SK-N-MC (cell line): ENCODE measurements around the gene SLFN5.

Source experiments
- EZH2 ChIP-seq: fragments of 200-600 bp; sonication (generic); IDR thresholded peaks from one replicate; pipeline ENCODE4 v1.6.1; 2017; ENCODE audit warnings: antibody characterized with exemption
- POLR2AphosphoS5 ChIP-seq: IDR thresholded peaks from 2 replicates; pipeline ENCODE4 v1.6.1; 2012; ENCODE audit warnings: mild to moderate bottlenecking, low read depth, low read length, borderline replicate concordance

DNA sequence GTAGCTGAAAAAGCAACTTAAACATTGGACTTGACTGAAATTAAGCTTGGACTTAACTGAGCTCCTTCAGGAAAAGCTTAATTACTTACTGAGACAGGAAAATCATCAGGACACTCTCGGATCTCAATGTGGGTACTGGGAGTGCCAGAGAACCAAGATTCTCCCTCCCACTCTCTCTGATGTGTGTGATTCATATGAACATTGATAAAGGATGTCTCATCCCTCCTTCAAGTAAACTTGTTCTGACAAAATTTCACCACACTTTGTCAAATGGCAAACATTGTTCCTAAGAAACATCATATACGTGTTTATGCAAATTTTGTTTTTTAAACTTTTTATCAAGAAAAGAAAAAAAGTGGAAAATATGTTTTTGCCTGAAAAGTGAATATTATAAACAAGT, 4.1 kb upstream of the SLFN5 start:
- TF ChIP-seq EZH2 (no peak), POLR2AphosphoS5 (no peak)
